WTC11 (cell line): ENCODE measurements around the gene ALS2CL. TPM values are rescaled to one million over a fixed set of nuclear protein-coding genes. Genes with fewer than 3 reads are reported as not detected.

ENCODE experiments used
- ATAC-seq: fragments of 200-7000 bp; cut with Tn5 transposase; 2 replicates; pipeline ENCODE4 v1.10.0; 2021; ENCODE audit warnings: mild to moderate bottlenecking, moderate library complexity
- CTCF ChIA-PET: fragments of 300-600 bp; sonication (Branson Sonifier 250); formaldehyde crosslinking; loops from one replicate; lab custom pipeline; 2021; ENCODE audit warnings: antibody characterized with exemption; lab: Charles Lee
- POLR2A ChIA-PET: fragments of 350-600 bp; sonication (Branson Sonifier 250); formaldehyde crosslinking; loops from one replicate; lab custom pipeline; 2021; ENCODE audit warnings: antibody characterized with exemption; lab: Charles Lee
- DNase-seq: peaks from one replicate; pipeline ENCODE4 v3.0.0; 2021; ENCODE audit warnings: low spot score
- H3K27ac Mint-ChIP-seq: 2 replicates; pipeline ENCODE4 v1.8.0; 2021; ENCODE audit warnings: mixed read lengths
- H3K27me3 Mint-ChIP-seq: 2 replicates; pipeline ENCODE4 v1.8.0; 2021; ENCODE audit warnings: low read depth, mild to moderate bottlenecking, moderate library complexity, mixed read lengths
- H3K36me3 Mint-ChIP-seq: 2 replicates; pipeline ENCODE4 v1.8.0; 2021; ENCODE audit warnings: mixed read lengths
- H3K4me1 Mint-ChIP-seq: 2 replicates; pipeline ENCODE4 v1.8.0; 2022; ENCODE audit warnings: mixed read lengths
- H3K4me3 Mint-ChIP-seq: 2 replicates; pipeline ENCODE4 v1.8.0; 2021; ENCODE audit warnings: mild to moderate bottlenecking, moderate library complexity, mixed read lengths
- H3K9me3 Mint-ChIP-seq: 2 replicates; pipeline ENCODE4 v1.8.0; 2021; ENCODE audit warnings: mixed read lengths
- E2F4 ChIP-seq: sonication (generic); formaldehyde crosslinking; IDR thresholded peaks from 2 replicates; pipeline ENCODE4 v1.8.1; 2022; ENCODE audit warnings: low read depth, mild to moderate bottlenecking, moderate library complexity, missing genetic modification reagents, borderline replicate concordance
- EMX1 ChIP-seq: fragments of 250-450 bp; sonication (Bioruptor Pico); IDR thresholded peaks from 2 replicates; pipeline ENCODE4 v1.8.0; 2021; ENCODE audit warnings: mild to moderate bottlenecking
- JAZF1 ChIP-seq: fragments of 250-450 bp; sonication (Bioruptor Pico); IDR thresholded peaks from 2 replicates; pipeline ENCODE4 v1.9.0; 2021; ENCODE audit warnings: moderate library complexity, mild to moderate bottlenecking, inconsistent platforms
- MLX ChIP-seq: sonication (generic); formaldehyde crosslinking; IDR thresholded peaks from 2 replicates; pipeline ENCODE4 v1.8.1; 2023; ENCODE audit warnings: mild to moderate bottlenecking, missing genetic modification reagents, moderate library complexity
- NFATC4 ChIP-seq: fragments of 250-450 bp; sonication (Bioruptor Pico); IDR thresholded peaks from 2 replicates; pipeline ENCODE4 v1.9.0; 2021; ENCODE audit warnings: mild to moderate bottlenecking
- RORB ChIP-seq: fragments of 250-450 bp; sonication (Bioruptor Pico); IDR thresholded peaks from 2 replicates; pipeline ENCODE4 v1.9.0; 2021; ENCODE audit warnings: mild to moderate bottlenecking
- SMAD3 ChIP-seq: sonication (generic); formaldehyde crosslinking; IDR thresholded peaks from 2 replicates; pipeline ENCODE4 v1.8.0; 2022; ENCODE audit warnings: missing genetic modification reagents, mild to moderate bottlenecking, borderline replicate concordance
- SOX15 ChIP-seq: fragments of 250-450 bp; sonication (Bioruptor Pico); IDR thresholded peaks from 2 replicates; pipeline ENCODE4 v1.9.0; 2021; ENCODE audit warnings: mild to moderate bottlenecking
- TCF7 ChIP-seq: sonication (generic); formaldehyde crosslinking; IDR thresholded peaks from 2 replicates; pipeline ENCODE4 v1.8.0; 2022; ENCODE audit warnings: mild to moderate bottlenecking, low read depth, missing genetic modification reagents, moderate library complexity
- ZNF232 ChIP-seq: sonication (generic); formaldehyde crosslinking; IDR thresholded peaks from 2 replicates; pipeline ENCODE4 v1.8.0; 2022; ENCODE audit warnings: mild to moderate bottlenecking, missing genetic modification reagents
- ZNF423 ChIP-seq: fragments of 250-450 bp; sonication (Bioruptor Pico); IDR thresholded peaks from 2 replicates; pipeline ENCODE4 v2.1.2; 2022; ENCODE audit warnings: mild to moderate bottlenecking, moderate library complexity
- total RNA-seq: library from RNA; stranded (reverse); gene quantifications from 3 replicates; pipeline ENCODE4 v1.2.3, GENCODE V29; 2021
- TF ChIP-seq, protein P1 (sequence below): sonication (generic); formaldehyde crosslinking; IDR thresholded peaks from 2 replicates; pipeline ENCODE4 v1.8.0; 2022; ENCODE audit warnings: mild to moderate bottlenecking, missing genetic modification reagents

ALS2CL gene
- total RNA-seq, 1 experiment from 2014 or later = 12.6 TPM

GRCh38 chr3:46672349-46672695 is 21.2 kb downstream of the ALS2CL start:
- no peak overlapping the region for H3K27ac Mint-ChIP-seq
- DNase-seq (peak; percentile 5), ATAC-seq (no peak)
- ChIA-PET POLR2A (no interaction called here), CTCF (interaction anchor here (0.9 to 2.5 kb wide), 5 partner anchors 11 to 237 kb away, joined by 3 to 9 read pairs (median 3); partner anchors contain the start of gene ALS2CL)
- H3K4me1 Mint-ChIP-seq = no peaks in the 10 kb centered on the region
- H3K4me3 Mint-ChIP-seq = no peak overlapping the region
- peaks cover 3% of the 10 kb centered on the region for H3K36me3 Mint-ChIP-seq
- no peak for TF ChIP-seq RORB (CRISPR knock-in tag)
- TF ChIP-seq EMX1 = no peak
- H3K9me3 Mint-ChIP-seq = peaks cover 4% of the 10 kb centered on the region
- no peaks in the 10 kb centered on the region for H3K27me3 Mint-ChIP-seq

GRCh38 chr3:46671541-46672348 is 21.7 kb downstream of the ALS2CL start:
- H3K9me3 Mint-ChIP-seq = peaks cover 4% of the 10 kb centered on the region
- no peak for TF ChIP-seq JAZF1
- no peak for TF ChIP-seq ZNF232
- no peak for TF ChIP-seq NFATC4 (CRISPR knock-in tag)
- TF ChIP-seq SOX15 = no peak
- TF ChIP-seq TCF7 (CRISPR knock-in tag) = no peak
- TF ChIP-seq, all 79 proteins: peak for 0
- H3K27me3 Mint-ChIP-seq = no peaks in the 10 kb centered on the region
- peak; percentile 5 for DNase-seq
- POLR2A ChIA-PET = no interaction called here
- CTCF ChIA-PET = interaction anchor here (0.9 to 2.5 kb wide), 5 partner anchors 11 to 238 kb away, joined by 3 to 9 read pairs (median 6); partner anchors contain the start of gene ALS2CL
- no peak overlapping the region for H3K4me3 Mint-ChIP-seq
- no peaks in the 10 kb centered on the region for H3K4me1 Mint-ChIP-seq
- no peak overlapping the region for H3K27ac Mint-ChIP-seq
- no peak for ATAC-seq
- peaks cover 3% of the 10 kb centered on the region for H3K36me3 Mint-ChIP-seq

DNA sequence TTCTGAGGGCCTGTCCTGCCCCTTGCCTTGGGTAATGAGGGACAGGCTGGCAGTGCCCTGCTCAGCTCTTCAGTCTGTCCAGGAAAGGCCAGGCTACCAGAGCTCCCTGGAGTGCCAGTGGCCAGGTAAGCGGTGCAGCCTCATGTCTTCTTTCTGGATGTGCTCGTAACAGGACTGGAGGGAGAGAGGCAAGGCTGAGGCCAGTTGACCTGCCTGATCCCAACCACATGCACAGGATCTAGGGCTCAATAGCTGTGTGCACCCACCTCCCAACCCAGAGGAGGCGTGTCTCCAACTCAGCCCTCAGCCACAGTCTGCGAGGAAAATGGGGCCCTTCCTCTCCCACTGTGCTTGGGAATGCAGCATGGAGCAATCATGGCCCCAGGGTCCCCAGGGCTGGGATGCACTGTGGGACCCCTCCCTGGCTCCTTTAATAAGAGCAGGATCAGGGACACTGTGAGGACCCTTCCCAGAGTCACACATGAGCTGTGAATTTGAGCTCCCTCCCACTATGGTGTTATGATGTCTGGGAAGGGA is 22.5 kb downstream of the ALS2CL start:
- H3K36me3 Mint-ChIP-seq = peaks cover 3% of the 10 kb centered on the region
- no peak for ATAC-seq

More for the DNA sequence above, 22.5 kb downstream of the ALS2CL start:
- Mint-ChIP-seq H3K27me3 (no peaks in the 10 kb centered on the region), H3K4me1 (no peaks in the 10 kb centered on the region), H3K4me3 (no peak overlapping the region), H3K9me3 (peaks cover 4% of the 10 kb centered on the region), H3K27ac (no peak overlapping the region)
- ChIA-PET CTCF (interaction anchor here (0.7 to 2.3 kb wide), 5 partner anchors 9 to 41 kb away, joined by 3 to 7 read pairs (median 4); partner anchors contain the start of gene ALS2CL), POLR2A (no interaction called here)
- TF ChIP-seq SMAD3 (CRISPR knock-in tag) = no peak
- TF ChIP-seq NFATC4 (CRISPR knock-in tag) = no peak
- no peak for TF ChIP-seq SOX15
- TF ChIP-seq, protein P1, sequence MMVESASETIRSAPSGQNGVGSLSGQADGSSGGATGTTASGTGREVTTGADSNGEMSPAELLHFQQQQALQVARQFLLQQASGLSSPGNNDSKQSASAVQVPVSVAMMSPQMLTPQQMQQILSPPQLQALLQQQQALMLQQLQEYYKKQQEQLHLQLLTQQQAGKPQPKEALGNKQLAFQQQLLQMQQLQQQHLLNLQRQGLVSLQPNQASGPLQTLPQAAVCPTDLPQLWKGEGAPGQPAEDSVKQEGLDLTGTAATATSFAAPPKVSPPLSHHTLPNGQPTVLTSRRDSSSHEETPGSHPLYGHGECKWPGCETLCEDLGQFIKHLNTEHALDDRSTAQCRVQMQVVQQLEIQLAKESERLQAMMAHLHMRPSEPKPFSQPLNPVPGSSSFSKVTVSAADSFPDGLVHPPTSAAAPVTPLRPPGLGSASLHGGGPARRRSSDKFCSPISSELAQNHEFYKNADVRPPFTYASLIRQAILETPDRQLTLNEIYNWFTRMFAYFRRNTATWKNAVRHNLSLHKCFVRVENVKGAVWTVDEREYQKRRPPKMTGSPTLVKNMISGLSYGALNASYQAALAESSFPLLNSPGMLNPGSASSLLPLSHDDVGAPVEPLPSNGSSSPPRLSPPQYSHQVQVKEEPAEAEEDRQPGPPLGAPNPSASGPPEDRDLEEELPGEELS (CRISPR knock-in tag) = no peak
- no peak for TF ChIP-seq MLX (CRISPR knock-in tag)
- no peak for TF ChIP-seq ZNF423 (CRISPR knock-in tag)
- no peak for TF ChIP-seq E2F4
- DNase-seq = peak; percentile 12
